K562 (cell line): ENCODE results near the gene POLR2L. TPM values are rescaled to one million over a fixed set of nuclear protein-coding genes. Genes with fewer than 3 reads are reported as not detected.

Experiments
- ARID3B ChIP-seq: fragments of 250-450 bp; sonication (Bioruptor Pico); IDR thresholded peaks from 2 replicates; pipeline ENCODE4 v1.4.0; 2020; ENCODE audit warnings: borderline replicate concordance
- CTCF ChIP-seq, 3 experiments: IDR thresholded peaks in 2 of 3; conservative IDR thresholded peaks in 1 of 3; 2 replicates each; pipeline ENCODE4 v1.5.1; 2011 to 2012; ENCODE audit warnings: low read length in 3 of 3, mild to moderate bottlenecking in 3 of 3, control low read depth in 2 of 3, improper control_type of control experiment in 1 of 3, inconsistent platforms in 1 of 3, low read depth in 1 of 3, mixed read lengths in 1 of 3, moderate library complexity in 1 of 3; ENCODE audit not compliant: insufficient read depth in 2 of 3
- GTF2F1 ChIP-seq: IDR thresholded peaks from 2 replicates; pipeline ENCODE4 v1.6.1; 2011; ENCODE audit warnings: low read depth, low read length, improper control_type of control experiment
- HMGN3 ChIP-seq: IDR thresholded peaks from 2 replicates; pipeline ENCODE4 v1.6.1; 2011; ENCODE audit warnings: borderline replicate concordance, low read depth, mild to moderate bottlenecking, mixed read lengths, low read length; ENCODE audit not compliant: insufficient read length; ENCODE audit errors: extremely low read depth
- polyA plus RNA-seq, 8 experiments: library from polyadenylated mRNA; depleted of rRNA in 4 of 8; stranded (reverse) in 5 of 8; unstranded in 3 of 8; fragments of >200 nt; fragmentation: Nextera tagmentation in 2 of 8; fragmentation: Illumina TruSeq in 1 of 8; extraction: Ambion mirVana in 2 of 8; extraction: Trizol in 1 of 8; gene quantifications; 2 replicates each; pipeline versions ENCODE4 v1.2.1 to v1.2.3, GENCODE V29; 2011 to 2014; ENCODE audit warnings: inconsistent platforms in 1 of 8, missing spikeins in 1 of 8
- total RNA-seq, 7 experiments: library from RNA; depleted of rRNA in 6 of 7; stranded (reverse); fragments of >200 nt in 6 of 7; fragmentation: Illumina TruSeq in 2 of 7; extraction: Trizol in 2 of 7; gene quantifications; 2 replicates each; pipeline versions ENCODE4 v1.2.1 to v1.2.3, GENCODE V29; 2011 to 2021; ENCODE audit warnings: low replicate concordance in 1 of 7
- TF ChIP-seq, protein P1 (sequence below), 3 experiments: fragments of 200-800 bp in 1 of 3; sonication (Bioruptor generic) in 1 of 3; sonication (generic) in 1 of 3; formaldehyde crosslinking in 1 of 3; IDR thresholded peaks; 2 replicates each; pipeline versions ENCODE4 v1.6.1 to v1.8.0; 2016 to 2022; ENCODE audit warnings: mild to moderate bottlenecking in 2 of 3, missing compliant biosample characterization in 2 of 3, missing genetic modification characterization in 2 of 3, missing genetic modification reagents in 1 of 3

POLR2L gene
- total and polyA plus RNA-seq, 9 of the 15 experiments (the other 6 are each of a cell fraction or from before 2014, with no cell fraction given): 38.3 to 688 (median 108) TPM

GRCh38 chr11:843086-843734, 881 bp upstream of the POLR2L start (continued):
- TF ChIP-seq, protein P1, sequence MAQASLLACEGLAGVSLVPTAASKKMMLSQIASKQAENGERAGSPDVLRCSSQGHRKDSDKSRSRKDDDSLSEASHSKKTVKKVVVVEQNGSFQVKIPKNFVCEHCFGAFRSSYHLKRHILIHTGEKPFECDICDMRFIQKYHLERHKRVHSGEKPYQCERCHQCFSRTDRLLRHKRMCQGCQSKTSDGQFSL (CRISPR knock-in tag; IDR thresholded peaks at IDR 0.05): 0 out of 2 replicates have a peak, but pooled peaks have one; percentile 4
- TF ChIP-seq, protein P1 (tag; IDR thresholded peaks at IDR 0.05): no peak
- TF ChIP-seq CTCF (IDR thresholded peaks at IDR 0.05 in 2 of 3, conservative IDR thresholded peaks at IDR 0.05 in 1 of 3; ENCODE audit: insufficient read depth in 2 of 3, low read depth in 1 of 3, low read length in 3 of 3) (peak in 2 of 3 experiments; percentile 12 to 14; a peak in 2 of 6 replicates), ARID3B (CRISPR knock-in tag) (no peak), GTF2F1 (0 out of 2 replicates have a peak, but pooled peaks have one; percentile 10), HMGN3 (peak; percentile 9)
